LNCAP (cell line): Measurements from ENCODE around the gene SERPINA5.

Experiments used
- CTCF ChIP-seq: fragments of 450-650 bp; IDR thresholded peaks from 2 replicates; pipeline ENCODE4 v1.5.1; 2017; ENCODE audit warnings: mild to moderate bottlenecking

Gene SERPINA5

DNA sequence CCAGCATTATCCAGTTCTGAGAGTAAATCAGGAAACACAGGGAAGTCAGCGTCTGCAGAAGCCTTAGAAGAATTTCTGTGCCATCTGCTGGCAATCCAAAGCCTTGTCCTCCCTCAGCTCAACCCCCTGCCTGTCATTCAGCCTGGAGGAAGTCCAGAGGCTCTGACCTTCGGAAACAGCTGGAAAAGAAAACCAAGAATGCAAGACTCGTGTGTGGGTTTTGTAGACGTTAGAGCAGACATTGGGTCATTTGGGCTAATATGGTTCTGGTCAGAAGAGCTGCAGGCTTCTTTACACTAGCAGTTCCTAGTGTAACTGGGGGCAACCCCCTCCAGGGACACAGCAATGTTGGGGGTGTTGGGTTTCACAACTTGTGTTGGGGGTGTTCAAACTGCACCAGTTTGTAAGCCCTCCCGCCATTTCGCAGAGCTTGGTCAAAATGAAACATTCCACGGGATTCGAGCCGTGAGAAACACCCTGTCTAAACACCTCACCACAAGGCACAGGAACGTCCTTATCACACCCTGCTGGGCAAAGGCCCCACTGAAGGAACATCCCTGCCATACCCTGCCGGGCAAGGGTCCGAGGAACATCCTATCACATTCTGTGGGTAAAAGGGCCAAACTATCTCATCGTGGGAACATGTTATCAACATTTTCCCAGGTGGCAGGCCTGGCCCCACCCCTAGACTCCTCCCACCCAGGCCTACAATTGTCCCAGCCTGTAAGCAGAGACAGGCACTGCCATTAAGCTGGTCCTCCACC lies 41.0 kb upstream of the SERPINA5 start:
- TF ChIP-seq CTCF: no peak

GRCh38 chr14:94541234-94541975 lies 39.8 kb upstream of the SERPINA5 start:
- no peak for TF ChIP-seq CTCF

DNA sequence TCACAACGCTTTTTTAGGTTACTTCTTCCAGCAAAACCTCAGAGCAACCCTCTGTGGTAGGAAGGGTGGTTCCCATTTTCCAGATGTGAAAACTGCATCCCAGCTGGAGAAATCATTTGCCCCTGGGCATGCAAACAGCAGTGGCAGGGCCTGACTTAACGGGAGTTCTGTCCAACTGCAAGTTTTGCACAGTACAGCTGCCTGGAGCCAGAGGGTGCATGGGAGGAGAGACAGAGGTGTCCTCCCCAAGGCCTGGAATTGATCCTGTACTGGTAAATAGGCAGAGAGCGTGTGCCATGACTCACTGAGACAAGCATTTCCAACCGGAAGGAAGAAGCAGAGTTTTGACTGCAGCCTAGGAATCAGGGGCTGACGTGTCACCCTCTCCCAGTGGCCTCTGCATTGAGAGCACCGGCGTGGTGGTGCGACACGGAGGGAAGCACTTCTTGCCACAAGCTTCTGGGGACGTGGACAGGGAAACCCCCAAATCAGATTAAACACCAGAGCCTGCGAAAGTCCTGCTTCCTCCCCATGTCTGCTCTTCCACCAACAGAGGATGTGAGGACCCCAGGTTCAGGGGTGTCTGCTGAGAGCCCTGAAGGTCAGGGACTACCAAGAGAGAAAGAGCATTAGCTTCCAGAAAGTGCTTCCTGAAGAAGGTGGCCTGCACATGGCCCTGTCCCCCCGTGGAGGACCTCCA lies 39.0 kb upstream of the SERPINA5 start:
- TF ChIP-seq CTCF: no peak

DNA sequence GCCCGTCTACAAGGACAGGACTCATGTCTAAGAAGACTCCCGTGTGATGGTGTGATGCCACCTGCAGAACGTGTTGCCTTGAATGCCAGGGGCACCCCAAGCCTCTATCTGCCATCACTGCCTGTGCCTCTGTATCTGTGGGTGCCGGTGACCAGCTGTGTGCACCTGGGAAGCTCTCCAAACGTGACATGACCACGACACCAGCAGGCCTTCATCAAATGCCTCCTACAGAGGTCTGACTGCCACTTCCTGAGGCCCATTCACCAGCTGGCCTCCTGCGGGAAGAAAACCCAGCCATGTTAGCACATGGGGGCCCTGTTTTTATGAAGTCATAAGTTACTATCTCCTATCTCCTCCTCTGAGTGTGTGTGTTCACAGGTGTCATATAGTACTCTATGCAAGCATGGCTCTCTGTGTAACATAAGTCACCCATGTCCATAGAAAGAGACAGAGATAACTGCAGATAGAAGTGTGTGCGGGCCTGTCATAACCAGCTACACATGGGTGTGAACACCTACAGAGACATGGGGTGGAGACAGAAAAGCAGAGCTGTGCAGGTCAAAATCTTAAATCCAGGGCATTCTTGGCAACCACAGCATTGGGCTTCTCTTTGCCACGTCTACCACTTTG lies 38.3 kb upstream of the SERPINA5 start:
- no peak for TF ChIP-seq CTCF

DNA sequence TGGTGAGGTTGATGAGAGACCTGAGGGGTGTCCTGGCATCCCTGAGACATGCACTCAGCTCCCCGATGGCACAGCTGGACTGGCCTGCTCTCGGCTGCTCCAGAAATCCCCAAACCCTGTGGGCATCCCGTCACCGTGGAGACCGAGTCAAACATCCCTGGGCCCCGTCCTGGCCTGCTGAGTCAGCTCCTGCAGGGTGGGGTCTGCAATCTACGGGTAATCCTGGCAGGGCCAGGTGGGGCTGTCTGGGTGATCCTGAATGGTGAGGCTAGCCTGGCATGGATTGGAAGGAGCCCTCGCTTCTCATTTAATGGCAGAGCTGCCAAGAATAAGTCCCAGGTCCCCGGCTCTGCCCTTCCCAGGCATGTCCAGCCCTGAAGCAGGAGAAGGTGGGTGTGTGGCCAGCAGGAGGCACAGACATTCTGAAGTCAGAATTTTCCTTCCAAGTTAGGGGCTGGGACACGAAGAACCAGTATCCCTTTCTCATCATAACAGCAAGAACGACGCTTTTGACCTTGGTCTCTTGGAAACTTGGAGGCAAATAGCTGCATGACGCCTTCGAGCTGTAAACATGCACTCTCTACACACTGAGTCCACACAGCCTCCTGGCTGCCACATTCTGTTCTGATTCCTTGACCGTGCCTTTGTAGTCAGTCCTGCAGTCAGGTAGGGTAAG lies 37.6 kb upstream of the SERPINA5 start:
- TF ChIP-seq CTCF: no peak

DNA sequence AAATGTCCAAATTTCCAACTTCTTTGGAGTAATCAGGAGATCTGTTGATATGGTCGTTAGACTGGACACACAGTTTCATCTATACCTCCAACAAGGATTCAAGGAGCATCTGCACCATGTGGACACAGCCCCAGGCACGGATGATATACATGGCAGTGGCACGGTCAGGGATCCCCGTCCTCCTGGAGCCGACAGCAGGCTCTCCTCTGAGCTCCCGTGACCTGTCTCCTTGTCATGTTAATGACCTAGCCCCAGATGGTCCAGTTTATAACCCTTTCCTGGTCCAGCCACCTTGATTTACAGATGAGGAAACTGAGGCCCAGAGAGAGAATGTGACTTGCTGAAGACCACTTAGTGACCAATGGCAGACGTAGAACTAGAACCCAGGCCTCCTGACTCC lies 36.5 kb upstream of the SERPINA5 start:
- no peak for TF ChIP-seq CTCF
